Activated CD4-positive, CD25-positive, alpha-beta regulatory T cell treated with anti-CD3 and anti-CD28 coated beads, Interleukin-2, amount 50 U/mL, for 72 hours (primary cell): ENCODE data around the gene SLC23A3.

Source experiments
- DNase-seq: peaks from one replicate; pipeline ENCODE4 v3.0.0; 2021

Gene SLC23A3

GRCh38 chr2:219175486-219175885 is 5.7 kb upstream of the SLC23A3 start:
- no peak for DNase-seq

- DNase-seq: no peak
Observed at GRCh38 chr2:219174801-219175200, 5.0 kb upstream of the SLC23A3 start.

- no peak for DNase-seq
Observed at GRCh38 chr2:219174146-219174545, 4.3 kb upstream of the SLC23A3 start.

- DNase-seq: no peak
Observed at GRCh38 chr2:219173176-219173575, 3.3 kb upstream of the SLC23A3 start.

DNA sequence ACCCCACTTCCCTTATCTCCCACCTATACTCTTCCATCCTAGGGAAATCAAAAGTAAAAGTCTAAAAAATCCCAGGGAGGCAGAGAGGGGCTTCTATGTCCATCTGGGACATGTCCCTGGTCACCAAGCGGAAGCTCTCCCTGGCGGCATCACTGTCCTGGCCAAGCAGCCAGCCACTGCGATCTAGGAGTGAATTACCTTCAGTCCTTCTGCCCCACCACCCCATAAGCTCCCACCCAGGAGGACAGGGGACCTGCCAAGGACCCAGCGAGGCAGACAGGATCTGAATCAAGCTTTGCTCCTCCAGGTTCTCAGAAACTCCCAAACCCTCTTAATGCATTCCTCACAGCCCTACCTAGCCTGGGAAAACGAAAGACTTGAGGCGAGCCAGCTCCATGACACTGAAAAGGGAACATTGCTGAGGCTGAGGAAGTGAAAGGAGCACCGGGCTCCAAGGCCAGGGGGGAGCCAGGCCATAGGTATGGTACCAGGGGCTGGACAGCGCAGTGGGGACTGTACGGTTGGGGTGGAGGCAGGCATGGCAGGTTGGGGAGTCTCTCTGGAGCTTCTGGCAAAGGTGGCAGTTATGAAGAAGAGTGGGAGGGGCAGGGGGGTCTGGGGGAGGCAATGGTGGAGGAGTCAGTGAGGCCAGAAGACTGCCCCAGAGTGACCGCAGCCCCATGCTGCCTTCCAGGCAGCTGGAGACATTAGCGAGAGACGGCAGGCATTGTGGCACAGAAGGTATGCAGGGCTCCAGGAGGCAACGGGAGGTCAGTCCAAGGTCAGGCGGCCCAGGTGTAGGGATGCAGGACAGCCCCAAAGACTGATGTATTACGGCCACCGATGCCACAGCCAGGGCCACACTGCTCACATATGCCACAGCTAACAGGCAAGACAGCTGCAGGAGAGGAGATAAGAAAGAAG is 2.7 kb upstream of the SLC23A3 start:
- DNase-seq: no peak

GRCh38 chr2:219171231-219171651 is 1.4 kb upstream of the SLC23A3 start:
- no peak for DNase-seq

GRCh38 chr2:219168932-219169331 is 897 bp downstream of the SLC23A3 start:
- DNase-seq: no peak

DNA sequence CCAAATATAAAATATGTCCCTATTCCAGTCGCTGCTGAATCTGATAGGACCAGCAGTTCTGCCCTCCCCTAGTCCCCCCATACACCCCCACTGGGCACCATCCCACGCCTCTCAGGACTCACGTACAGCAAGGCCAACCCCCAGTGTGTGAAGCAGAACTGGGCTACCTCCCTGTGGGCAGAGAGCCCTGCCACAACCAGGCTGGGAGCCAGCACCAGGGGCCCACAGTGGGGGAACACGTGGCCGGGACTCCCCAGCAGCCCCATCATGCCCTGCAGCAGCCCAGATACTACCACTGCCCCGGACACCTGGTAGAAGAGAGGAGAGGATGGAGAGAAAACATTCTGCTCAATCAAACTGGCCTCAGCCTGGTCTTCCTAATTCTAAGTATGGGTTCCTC is 1.3 kb downstream of the SLC23A3 start:
- no peak for DNase-seq

- DNase-seq: no peak
Observed at GRCh38 chr2:219167997-219168396, 1.8 kb downstream of the SLC23A3 start.

DNA sequence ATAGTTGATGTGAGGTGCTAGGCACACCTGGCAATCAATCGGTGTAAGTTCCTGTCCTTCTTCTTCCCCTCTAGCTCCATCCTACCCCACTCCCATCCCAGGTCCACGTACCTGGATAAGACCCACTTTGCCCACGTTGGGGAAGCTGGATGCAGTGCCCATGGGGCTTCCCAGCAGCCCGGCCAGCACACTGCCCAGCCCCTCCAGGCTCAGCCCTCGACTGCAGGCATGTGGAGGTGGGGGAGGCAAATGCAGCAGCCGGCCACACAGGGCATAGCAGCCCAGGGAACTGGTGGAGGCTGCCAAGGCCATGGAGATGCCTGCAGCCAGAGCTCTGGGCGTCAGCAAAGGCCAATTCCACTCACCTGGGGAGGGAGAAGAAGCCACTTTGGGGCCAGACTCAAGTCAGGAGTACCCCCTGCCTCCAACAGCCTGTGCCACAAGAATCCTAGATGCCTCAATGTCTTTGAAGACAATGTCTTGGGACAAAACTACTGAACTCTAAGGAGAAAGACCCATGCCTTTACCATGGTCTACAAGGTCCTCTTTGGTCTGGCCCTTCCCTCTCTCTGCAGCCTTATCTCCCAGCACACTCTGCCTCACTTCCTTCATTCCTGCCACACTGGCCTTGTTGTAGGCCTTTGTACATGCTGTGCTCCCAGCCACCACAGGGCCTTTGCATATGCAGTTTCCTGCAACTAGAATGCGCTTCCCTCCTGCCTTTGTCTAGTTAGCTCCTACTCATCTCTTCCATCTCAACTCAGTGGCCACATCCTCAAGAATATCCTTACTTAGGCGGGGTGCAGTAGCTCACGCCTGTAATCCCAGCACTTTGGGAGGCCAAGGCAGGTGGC is 4.5 kb downstream of the SLC23A3 start:
- no peak for DNase-seq

DNA sequence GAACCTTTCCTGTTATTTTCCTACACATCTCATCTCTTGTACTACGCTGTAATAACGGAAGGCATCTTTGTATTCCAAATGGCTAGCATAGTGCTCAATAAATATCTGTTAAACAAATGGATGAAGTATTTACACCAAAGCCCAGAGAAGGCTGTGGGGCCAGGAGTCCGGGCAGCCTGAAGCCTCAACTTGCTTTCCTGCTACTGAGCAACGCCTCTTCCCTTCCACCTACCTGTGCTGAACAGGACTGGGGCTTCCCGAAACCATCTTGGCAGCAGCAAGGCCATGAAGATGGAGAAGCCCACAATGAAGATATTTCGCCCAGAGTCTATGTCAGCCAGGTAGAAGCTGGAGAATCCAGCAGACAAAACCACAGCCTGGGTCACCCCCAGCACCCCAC is 6.7 kb downstream of the SLC23A3 start:
- no peak for DNase-seq

DNA sequence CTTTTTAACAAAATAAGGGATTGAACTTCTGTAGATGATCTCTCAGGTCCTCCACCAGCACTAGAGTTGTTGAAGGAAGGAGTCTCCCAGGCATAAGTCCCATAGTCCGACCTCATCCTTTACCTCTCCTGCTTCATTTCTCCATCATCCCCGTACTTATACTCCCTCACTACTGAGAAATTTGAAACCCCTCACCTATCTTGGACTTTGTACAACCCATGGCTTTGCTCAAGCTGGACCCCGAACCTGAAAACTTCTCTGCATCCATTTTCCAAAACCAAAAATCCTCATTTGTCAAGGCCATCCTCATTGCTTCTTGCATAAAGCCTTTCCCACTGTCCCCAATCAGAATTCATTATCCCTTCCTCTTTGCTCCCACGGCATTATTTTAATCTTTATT is 8.7 kb downstream of the SLC23A3 start:
- DNase-seq: no peak

- DNase-seq: peak; percentile 94
Observed at GRCh38 chr2:219160186-219161017, 9.4 kb downstream of the SLC23A3 start, which contains the start of gene NHEJ1. Gene NHEJ1, minus strand, starts transcription at chr2:219160815. Its CDS starts 2,453 bp downstream, at chr2:219158362.

- no peak for DNase-seq
Observed at GRCh38 chr2:219159771-219160185, 10.1 kb downstream of the SLC23A3 start.

DNA sequence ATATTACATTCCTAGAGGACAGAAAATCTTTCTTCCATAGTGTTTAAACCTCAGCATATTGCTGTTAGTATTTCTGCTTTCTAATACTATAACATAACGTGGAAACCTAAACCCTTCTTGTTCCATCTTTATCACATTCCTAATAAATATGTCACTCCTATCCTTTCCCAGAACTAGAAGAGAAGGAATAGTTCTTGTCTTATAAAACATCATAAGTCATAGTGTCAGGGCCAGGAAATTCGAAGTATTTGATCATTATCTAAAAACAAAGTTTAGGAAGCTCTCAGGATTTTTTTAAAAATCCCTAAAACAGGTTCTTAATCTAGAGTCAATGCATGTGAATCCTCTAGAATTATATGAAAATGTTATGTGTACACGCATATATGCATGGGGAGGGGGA is 11.2 kb downstream of the SLC23A3 start:
- no peak for DNase-seq

GRCh38 chr2:219158025-219158424 is 11.8 kb downstream of the SLC23A3 start:
- DNase-seq: no peak

DNA sequence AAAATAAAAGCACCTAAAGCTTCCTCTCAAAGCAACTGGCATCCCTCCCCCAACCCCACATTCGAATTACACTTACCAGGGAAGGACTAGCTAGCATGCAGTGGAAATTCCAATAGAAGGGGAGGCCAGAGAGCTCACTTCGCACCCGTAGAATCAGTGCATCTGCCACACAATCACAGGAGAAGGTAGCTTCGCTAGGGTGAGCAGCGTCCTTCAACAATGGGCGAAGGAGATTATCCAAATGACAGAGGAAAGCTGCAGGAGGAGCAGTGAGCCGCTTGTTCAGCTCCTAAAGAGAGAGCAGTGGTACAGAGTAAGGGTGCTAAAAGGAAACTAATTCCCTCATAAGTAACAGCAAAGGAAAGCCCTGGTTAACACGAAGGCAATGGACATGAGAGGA is 12.4 kb downstream of the SLC23A3 start:
- no peak for DNase-seq

DNA sequence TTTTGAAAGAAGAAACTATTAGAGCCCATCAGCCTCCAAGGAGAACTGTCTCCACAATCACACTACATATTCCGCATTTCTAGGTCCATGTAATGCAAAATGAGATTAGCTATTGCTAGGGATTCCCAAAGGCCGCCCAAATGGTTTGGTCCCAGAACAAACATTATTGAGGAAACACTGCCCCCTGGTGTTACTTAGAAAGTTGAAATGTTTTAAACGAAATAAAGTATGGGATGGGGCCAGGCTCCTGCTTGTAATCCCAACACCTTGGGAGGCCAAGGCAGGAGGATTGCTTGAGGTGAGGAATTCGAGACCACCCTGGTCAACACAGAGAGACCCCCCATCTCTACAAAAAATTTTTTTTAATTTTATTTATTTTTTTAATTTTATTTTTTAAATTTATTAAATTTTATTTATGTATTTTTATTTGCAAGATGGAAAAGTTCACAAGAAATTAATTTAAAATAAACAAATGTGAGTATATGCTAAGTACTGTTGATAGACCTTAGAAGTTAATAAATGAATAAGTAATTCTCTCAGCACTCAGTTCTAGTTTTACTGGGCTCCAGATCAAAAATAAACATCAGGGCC is 14.7 kb downstream of the SLC23A3 start:
- DNase-seq: no peak

DNA sequence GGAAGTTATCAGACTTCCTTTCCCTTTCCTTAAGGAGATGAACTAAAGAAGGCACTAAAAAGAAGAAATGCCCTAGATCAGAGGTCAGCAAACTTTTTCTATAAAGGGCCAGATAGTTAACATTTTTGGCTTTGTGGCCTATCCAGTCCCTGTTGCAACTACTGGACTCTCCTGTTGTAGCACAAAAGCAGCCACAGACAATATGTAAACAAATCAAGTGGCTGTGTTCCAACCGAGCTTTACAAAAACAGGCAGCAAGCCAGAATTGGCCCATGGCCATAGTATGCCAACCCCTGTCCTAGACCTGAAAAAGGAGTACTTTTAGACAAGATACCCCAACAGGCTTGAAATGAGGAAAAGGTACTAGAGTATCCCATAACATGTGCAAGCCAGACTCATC is 20.2 kb downstream of the SLC23A3 start:
- DNase-seq: no peak

DNA sequence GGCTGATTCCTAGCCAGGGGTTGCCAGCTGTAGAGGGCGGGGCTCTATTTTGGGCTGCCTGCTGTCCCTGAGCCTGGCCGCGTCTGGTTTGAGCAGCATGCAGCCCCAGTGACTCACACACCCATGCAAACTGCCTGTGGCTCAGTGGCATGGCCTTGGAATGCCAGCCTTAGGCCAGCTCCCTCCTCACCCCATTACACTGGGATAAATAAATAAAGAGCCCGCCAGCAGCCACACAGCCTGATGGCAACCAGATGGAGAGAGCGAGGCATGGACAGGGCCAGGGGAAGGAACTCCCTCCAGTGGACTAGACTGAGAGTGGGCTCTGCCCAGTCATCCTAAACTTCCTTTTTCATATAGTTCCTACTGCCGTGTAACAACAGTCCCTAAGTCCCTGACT is 27.5 kb downstream of the SLC23A3 start:
- no peak for DNase-seq

- DNase-seq: no peak
Observed at GRCh38 chr2:219140722-219141121, 29.1 kb downstream of the SLC23A3 start.

- DNase-seq: no peak
Observed at GRCh38 chr2:219133976-219134375, 35.9 kb downstream of the SLC23A3 start.
